ENCODE measurements around the gene ATP5PD. TPM values are rescaled to one million over a fixed set of nuclear protein-coding genes. Genes with fewer than 3 reads are reported as not detected.
A peak's percentile ranks its signal among the peaks of the same experiment; 100 is the strongest.
"Not testable (repeated sequence)": the region's sequence is repeated elsewhere in the genome, so short reads cannot be mapped to it uniquely, and the experiment has no call there.

ATP5PD gene
- total RNA-seq, 1 donor from 2014 or later: 270 TPM

DNA sequence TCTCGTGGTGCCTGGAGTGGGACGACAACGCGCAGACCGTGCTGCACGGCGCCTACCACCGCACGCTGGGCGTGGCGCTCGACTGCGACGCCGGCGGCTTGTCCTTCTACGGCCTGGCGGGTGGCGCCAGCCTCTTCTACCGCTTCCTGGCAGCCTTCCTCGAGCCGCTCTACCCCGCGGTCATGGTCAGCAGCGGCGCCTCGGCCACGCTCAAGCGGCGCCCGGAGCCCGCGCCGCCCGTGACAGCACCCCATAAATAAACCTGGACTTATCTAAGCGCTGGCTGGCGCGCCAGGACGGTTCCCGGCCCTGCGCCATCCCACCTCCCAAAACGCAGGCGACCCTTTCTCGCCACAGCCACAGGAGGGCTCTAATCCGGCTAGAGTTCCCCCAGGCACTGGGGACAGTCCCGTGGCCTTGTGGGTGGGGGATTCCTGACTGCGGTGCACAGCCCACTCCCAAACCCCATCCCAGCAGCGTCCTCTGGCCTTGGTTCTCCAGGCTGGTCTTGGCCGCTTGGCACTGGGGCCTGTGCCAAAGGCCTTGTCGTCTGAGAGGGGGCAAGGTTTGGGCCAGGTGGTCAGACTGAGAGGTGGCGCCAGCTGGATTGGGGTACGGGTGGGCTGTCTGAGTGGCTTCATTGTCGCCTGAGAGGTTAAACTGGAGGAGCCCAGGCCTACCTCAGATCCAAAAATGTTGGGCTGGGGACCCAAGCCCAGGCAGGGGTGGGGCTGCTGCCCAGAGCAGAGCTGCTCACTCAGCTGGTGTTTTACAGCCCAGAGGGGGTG is 30.9 kb upstream of the ATP5PD start:
- DNase-seq (ENCODE audit: low spot score): peak; percentile 68

DNA sequence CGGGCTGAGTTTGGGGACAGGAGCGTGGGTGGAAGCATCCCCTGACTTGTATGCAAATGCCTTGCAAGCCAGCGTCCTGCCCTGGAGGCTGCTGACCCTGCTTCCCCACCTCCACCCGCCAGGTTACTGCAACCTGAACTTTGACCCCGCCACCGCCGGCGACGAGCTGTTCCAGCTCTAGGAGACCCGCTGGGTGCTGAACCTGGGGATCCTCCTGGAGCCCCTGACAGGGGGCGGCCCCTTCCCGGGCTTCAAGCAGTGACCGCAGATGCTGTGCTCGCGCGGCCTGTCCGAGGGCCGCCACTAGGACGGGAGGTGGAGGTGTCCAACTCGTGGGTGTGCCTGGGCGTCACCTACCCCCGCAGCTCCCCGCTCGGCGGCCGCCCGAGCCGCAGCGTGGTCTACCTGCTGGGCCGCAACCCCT is 30.3 kb upstream of the ATP5PD start:
- DNase-seq (ENCODE audit: low spot score): no peak

DNA sequence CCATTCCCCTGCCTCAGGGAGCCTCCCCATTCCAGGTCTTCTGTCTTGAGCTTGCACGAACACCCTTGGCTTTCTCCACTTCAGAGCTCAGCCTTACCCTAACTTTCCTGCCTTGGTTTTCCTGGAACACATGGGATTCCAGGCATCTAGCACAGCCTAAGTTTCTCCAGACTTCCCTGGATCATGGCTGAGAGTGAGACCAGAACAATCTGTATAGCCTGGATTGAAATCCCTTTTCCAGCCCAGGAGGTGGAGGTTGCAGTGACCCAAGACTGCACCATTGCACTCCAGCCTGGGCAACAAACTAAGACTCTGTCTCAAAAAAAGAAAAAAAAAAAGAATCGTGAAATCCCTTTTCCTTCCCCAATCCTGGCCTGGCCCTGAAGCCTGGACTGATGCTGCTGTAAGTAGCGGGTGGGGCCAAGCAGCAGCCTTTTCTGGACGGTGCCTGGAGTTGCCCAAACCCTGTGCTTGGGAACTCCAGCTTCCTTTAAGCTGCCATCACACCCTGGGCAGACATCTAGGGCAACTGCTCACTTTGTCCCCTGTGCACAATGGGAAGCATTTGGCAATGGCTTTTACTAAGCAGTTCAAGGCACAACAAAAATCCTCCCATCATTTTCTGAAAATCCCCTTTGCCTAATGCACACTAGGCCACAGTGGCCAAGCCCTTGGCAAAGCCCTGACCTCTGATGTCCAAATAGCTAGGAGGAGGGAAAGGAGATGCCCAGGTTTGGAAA is 29.0 kb upstream of the ATP5PD start:
- DNase-seq (ENCODE audit: low spot score): no peak

DNA sequence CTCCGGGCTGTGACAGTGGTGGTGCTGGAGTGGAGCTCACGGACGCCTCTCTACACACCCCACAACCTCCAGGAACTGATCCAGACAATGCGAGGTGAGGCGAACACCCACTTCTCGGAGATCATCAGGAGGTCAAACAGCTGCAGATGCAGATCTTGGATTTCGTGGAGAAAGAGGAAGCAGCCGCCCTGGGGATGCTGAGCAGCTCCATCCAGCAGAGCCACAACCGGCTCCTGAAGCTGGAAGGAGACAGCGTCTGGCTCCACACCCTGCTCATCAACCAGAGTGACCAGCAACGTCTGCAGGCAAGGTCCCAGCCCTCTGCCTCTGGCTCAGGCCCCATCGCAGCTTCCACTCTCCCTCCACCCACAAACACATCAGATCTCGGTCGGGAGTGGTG is 27.8 kb upstream of the ATP5PD start:
- no peak for DNase-seq (ENCODE audit: low spot score)

DNA sequence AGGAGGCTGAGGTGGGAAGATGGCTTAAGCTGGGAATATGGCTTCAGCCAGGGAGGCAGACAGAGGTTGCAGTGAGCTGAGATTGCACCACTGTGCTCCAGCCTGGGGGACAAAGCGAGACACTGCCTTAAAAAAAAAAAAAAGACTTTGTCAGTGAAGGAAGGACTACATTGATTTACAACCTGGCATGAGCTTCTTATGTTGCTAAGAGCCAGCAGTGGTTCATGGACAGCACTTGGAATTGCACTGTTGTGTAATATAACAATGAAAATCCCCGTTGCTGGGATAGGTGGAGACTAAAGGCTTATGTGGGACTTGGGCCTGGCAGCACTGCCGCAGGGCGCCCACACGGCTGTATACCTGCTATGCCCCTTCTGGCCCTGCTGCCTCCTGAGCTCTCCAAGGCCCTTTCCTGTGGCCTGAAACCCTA is 26.9 kb upstream of the ATP5PD start:
- DNase-seq (ENCODE audit: low spot score): no peak

DNA sequence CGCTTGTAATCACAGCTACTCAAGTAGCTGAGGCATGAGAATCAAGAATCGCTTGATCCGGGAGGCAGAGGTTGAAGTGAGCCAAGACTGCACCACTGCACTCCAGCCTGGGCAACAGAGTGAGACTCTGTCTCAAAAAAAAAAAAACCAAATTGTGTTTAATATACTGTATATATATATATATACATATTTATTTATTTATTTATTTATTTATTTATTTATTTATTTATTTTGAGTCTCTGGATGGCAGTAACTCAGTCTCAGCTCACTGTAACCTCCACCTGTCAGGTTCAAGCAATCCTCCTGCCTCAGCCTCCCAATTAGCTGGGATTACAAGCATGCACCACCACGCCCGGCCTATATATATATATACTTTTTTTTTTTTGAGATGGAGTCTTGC is 26.1 kb upstream of the ATP5PD start:
- DNase-seq (ENCODE audit: low spot score): not testable (repeated sequence)

DNA sequence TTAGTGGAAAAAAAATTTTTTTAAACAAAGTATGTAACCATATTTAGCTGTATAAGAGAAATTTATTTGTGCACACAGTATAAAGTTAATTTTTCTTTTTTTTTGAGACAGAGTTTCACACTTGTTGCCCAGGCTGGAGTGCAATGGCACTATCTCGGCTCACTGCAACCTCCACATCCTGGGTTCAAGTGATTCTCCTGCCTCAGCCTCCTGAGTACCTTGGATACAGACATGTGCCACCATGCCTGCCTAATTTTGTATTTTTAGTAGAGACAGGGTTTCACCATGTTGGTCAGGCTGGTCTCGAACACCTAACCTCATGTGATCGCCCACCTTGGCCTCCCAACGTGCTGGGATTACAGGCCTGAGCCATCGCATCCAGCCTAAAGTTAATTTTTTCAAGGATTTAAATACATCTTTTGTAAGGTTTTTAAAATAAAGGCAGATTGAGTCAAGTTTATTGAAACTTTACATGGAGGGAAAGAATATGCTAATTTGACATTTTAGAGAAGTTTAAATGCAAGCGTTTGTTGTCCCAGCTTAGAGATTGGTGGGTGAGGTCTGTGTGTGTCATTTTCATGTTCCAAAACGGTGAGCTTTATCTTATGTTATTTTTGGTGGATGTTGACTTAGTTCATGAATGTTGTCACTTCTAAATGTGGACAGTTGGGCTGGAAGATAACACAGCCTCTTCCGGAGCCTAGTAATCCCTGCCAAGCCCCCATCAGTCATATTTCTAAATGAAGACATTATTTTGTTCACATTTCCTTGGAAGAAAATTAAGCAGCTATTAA is 24.9 kb upstream of the ATP5PD start:
- not testable (repeated sequence) for DNase-seq (ENCODE audit: low spot score)

DNA sequence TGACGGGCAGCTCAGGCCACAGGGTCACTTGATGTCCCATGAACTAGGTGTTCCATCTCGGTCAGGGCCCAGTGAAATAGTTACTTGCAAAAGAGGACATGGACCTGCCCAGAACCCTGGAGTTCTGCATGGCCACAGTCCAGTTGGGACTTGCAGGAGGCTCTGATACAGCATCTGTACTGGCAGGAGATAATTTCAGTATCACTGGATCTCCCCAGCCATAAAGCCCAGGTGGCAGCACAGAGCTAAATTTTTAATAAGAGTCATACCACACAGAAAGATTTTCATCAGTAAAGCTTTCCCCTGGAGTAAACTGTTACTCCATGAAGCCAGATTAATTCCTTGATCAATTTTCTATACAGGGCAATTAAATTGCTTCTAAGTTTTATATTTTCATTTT is 23.0 kb upstream of the ATP5PD start:
- DNase-seq (ENCODE audit: low spot score): no peak

DNA sequence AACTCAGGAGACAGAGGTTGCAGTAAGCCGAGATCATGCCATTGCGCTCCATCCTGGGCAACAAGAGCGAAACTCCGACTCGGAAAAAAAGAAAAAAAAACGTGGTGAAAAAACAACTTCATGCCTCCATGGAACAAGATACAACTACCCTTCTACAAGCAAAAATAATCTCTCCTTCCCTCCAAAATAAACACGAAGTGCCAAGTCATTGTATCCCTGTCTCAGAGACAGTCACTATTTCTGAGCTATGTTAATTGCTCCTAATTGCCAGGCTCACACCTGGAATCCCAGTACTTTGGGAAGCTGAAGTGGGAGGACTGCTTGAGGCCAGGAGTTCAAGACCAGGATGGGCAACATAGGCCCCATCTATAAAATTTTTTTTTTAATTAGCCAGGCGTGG is 22.0 kb upstream of the ATP5PD start:
- no peak for DNase-seq (ENCODE audit: low spot score)

DNA sequence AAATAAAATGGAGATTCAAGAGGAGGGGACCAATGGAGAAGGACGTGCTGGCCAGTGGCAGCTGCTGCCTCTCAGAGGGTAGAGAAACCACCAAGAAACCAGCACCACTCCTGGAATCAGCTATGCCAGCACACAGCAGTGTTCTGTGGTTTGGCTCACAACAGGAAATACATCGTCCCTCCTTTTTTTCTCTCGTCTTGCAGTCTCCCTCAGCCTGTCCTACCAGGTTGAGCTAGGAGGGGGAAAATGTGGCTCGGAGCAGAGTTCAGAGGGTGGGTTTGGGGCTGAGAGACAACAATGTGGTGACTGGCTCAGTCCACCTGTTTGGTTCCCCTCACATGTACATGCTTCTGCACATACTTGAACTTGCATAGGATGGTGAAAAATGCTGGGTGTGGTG is 21.1 kb upstream of the ATP5PD start:
- no peak for DNase-seq (ENCODE audit: low spot score)

DNA sequence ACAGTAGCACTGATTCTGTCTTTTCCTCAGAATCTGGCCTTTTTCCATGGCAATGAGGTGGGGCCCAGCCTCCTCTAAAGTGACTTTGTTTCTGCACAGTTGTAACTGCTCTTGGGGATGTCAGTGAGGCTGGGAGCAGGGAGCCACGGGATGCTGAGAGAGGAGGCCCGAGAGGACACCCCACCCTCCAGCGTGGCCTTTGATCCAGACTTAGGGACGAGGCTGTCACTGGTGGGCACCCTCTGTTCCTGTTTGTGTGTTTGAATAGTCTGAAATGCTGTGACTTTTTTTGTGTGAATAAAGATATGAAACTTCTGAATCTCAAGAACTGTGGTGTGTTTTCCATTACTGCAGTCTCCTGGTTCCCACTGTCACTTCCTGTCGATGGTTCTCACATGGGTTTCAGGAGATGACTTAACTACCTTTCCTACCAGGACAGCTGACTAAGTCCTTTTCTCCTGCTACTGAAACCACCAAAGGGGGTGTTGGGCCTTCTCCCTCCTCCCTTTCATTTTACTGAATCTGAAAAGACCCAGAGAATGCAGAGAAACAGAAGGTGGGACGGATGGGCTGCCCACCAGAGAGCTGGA is 18.9 kb upstream of the ATP5PD start:
- no peak for DNase-seq (ENCODE audit: low spot score)

DNA sequence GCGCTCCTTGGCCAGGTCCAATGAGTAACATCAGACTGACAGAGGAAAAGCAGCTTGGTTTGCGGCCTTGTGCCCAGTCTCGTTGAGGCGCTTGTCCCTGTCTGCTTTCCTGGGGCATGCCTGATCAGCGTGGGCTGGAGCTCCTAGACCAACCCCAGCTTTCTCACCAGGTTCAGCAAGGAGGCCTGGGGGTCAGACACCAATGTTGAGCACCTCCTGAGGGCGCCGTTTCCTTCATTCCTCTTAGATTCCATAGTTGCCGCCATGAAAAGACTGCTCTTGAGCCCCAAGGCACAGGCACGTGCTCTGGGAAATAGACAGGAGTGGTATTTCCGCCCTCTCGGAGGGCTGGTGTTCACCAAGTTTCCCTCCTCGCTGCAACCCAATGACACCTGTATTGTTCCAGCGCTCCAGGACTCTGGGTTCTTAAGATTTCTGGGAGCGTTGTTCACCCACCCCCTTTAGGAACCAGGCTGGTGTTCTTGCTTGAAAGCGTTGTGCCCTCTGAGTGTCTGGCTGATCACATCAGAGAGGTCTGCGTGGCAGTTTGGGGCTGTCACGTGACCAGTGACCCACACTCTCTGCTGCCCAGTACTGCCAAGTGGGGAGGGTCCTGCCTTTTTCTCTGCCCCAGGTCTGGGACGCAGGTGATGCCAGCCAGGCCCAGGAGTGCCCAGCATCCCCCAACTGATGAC is 18.2 kb upstream of the ATP5PD start:
- DNase-seq (ENCODE audit: low spot score): no peak

DNA sequence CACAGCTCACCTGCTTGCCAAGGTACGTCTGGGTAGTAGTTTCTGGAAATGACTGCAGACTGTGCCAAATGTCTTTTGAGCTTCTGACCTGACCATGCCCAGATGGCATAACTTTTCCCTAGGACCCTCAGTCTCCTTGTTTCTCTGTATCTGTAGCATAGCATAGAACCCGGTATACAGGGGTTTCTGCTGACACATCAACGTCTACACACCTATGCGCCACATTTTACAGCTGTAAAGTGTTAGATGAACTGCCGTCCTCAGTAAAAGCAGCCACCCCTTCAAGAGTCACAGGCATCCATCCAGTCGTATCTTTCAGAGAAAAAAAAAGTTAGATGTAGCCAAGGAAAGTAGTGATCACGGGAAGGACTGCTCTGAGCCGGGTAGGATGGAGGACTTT is 17.7 kb upstream of the ATP5PD start:
- DNase-seq (ENCODE audit: low spot score): no peak

DNA sequence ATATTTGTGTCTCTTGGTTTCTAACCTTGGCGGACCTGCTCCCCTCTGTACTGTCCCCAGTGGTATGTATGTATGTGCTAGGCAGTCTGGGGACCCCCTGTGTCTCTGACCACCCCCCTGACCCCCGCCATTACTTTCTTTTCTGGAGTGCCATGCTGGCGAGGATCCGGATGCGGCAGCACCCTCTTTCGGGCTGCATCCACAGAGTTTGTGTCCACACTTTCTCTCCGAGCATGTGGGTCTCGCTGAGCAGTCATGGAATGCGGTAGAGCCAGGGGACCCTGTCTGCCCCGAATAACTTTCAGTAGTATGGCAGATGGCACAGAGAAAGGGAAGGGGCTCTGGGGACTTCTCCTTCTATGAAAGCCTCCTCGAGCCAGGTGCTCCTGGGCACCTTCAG is 17.3 kb upstream of the ATP5PD start:
- no peak for DNase-seq (ENCODE audit: low spot score)

DNA sequence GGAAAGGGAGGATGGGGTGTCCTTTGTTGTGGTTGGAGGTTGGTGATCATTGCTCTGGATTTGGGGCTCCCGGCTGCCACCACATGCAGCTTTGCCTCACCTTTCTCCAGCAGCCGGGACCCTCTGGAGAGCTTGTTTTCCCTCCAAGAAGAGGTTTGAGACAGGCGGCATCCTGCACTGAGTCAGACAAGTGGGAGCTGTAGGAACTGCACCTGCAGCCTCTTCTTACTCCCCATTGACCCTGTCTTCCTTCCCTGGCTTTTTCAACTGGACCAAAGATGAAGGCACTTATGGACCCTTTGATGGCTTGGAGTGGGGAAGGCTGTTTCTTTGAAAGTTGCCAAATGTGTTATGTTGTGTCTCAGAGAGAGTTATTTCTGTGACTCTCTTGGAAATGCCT is 16.9 kb upstream of the ATP5PD start:
- no peak for DNase-seq (ENCODE audit: low spot score)

DNA sequence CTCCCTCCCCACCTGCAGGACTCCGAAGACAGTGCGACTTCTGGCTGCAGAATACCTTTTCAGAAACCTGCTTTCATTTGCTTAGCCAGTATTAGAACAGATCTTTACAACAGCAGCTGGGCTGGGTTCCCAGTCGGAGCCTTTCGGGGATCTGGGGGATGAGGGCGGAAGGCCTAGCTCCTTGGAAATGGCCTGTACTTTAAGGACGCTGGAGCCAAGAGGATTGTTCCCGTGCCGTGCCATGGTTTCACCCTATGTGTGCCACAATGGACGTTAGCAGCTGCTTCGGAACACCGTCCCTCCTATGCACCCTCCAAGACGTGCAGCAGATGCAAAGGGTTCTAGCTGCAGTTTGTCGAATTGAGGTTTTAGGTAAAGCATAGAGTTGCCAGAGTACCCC is 16.4 kb upstream of the ATP5PD start:
- no peak for DNase-seq (ENCODE audit: low spot score)

DNA sequence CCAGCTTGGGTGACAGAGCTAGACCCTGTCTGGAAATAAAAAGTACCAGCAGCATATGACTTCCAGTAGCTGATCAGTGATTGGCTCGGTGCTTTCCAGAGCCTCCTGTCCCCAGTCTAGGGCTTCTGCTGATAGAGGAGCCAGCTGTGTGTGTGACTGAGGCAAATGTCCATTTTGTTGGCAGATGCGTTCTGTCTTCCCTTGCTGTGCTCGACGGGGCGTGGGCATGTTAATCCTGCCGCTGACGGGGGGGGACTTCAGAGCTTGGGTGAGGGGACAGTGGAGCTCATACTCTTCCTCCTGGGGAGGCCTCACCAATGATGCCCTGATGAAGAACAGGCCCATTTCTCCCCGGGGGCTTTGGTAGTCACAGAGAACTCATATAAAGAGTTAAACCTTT is 14.8 kb upstream of the ATP5PD start:
- no peak for DNase-seq (ENCODE audit: low spot score)

DNA sequence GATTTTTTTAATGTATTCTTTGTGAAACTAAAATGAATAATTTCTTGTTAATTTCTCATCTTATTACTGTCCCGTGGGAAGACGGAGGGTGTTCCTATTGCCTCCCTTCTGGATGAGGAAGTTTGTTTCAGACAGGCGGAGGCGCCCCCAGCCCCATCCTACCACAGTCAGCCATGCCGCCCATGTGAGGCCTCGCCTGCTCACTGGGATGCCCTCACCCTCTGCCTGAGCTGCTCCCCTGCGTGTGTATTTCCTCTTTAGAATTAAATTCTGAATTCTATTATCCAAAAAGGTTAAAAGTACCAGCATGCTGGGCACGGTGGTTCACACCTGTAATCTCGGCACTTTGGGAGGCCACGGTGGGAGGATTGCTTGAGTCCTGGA is 14.3 kb upstream of the ATP5PD start:
- no peak for DNase-seq (ENCODE audit: low spot score)

DNA sequence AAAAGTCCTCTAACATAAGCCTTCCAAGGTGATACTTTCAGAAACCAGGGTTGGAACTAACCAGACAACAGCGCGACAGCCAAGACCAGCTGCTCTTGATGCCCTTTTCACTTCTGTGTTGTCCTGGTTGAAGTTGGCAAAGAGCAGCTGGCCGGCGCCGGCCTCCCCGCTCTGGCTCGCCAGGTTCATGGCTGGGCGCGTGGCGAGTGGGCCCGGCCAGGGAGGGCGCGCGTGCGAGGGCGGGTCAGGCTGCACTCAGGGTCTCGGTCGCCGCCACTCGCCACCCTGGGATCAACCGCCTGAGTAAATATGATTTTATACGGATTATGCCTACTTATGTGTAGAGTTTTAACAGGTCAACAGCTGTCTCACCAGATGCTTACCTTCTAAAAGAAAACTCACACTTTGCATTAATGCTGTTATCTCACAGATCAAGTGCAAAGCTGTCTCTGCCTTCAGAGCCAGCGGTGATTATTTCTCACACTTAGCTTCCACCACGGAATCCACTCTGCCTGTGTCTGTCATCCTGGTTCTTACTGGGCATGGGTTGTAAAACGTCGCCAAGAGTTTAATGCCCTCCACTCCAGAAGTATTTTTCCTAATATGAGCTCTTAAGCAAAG is 13.8 kb upstream of the ATP5PD start:
- DNase-seq (ENCODE audit: low spot score): no peak

DNA sequence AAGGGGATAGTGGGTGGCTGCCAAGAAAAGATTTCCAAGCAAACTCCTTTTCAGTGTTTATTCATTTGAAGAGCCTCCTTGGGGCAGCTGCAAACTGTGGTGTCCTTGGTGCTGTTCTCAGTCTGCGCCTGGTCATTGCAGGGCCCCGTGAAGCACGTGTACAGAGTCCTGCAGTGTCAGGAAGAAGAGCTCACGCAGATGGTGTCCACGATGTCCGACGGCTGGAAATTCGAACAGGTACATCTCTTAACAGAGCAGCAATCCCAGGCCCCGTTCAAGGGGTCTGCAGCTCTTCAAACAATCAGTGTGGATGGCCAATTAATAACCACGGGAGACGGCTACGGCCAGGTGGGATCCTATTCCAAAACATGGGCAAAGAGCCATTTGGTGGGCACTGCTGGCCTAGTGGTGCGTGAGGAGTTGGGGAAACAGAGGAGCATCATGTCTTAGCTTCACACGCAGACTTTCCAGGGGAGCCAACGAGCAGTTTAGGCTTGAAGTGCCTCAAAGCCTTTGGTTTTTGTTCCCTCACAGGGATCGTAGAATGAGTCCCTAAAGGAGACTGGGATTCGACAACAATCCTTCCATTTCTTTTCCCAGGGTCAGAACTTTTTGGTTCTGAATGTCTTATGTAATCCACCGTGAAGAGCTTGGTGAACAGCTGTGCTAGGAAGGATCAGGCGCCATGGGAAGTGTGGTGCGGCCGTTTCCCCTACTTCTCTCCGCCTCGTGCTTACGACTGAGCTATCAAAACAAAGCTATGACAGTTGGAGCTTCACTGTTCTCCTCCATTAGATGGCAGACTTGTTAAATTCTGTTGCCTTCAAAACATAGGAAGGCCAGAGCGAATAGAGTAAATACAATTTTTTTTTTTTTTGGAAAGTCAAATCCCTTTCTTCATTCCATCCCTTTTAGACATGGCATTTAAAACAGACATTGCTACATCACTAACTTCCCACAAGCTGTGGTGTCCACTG is 12.9 kb upstream of the ATP5PD start:
- DNase-seq (ENCODE audit: low spot score): no peak

All from ureter (tissue), 1 donor.